ENCODE measurements around the gene ALOX5AP. TPM values are rescaled to one million over a fixed set of nuclear protein-coding genes. Genes with fewer than 3 reads are reported as not detected.

Gene ALOX5AP
- total RNA-seq, 2 donors from 2014 or later: 27.5 to 69.9 TPM

DNA sequence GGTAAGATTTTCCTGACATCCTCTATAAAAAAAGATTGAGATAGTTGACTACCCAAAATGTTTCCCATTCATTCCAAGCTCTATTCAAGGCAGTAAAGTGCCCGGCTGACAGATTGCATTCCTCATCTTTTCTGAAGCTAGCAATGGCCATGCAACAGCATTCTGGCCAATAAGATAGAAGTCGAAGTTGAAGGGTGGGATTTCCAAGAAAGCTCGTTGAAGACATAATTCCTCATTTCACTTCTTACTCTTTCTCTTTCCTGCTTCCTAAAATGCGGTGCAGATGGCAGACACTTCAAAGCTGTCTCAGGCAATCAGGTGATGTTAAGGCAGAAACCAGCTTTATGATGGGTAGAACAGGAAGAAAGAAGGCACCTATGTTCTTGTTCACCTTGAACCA lies 13.4 kb upstream of the ALOX5AP start:
- DNase-seq (ENCODE audit: low spot score) (no peak), ATAC-seq (ENCODE audit: insufficient number of reproducible peaks, low FRiP score, low read depth) (no peak)
- Histone ChIP-seq H3K4me1 (ENCODE audit: control insufficient read depth in 1 of 2, low read depth in 2 of 2) (peaks cover 0 to 21% of the 10 kb centered on the region in 2 donors), H3K4me3 (no peak overlapping the region), H3K36me3 (no peaks in the 10 kb centered on the region), H3K27me3 (replicated peaks; ENCODE audit: insufficient read depth) (no peaks in the 10 kb centered on the region), H3K9me3 (no peaks in the 10 kb centered on the region), H3K27ac (no peak overlapping the region)
- TF ChIP-seq CTCF (IDR thresholded peaks at IDR 0.05): no peak

- Histone ChIP-seq H3K27ac (no peak overlapping the region), H3K4me1 (ENCODE audit: control insufficient read depth in 1 of 2, low read depth in 2 of 2) (peaks cover 0 to 25% of the 10 kb centered on the region in 2 donors), H3K27me3 (replicated peaks; ENCODE audit: insufficient read depth) (no peaks in the 10 kb centered on the region), H3K9me3 (no peaks in the 10 kb centered on the region), H3K36me3 (no peaks in the 10 kb centered on the region), H3K4me3 (no peak overlapping the region)
- ATAC-seq (ENCODE audit: insufficient number of reproducible peaks, low FRiP score, low read depth) (no peak), DNase-seq (ENCODE audit: low spot score) (no peak)
- no peak for TF ChIP-seq CTCF (IDR thresholded peaks at IDR 0.05)
Measured at GRCh38 chr13:30722361-30722760, 13.0 kb upstream of the ALOX5AP start.

- ATAC-seq (ENCODE audit: insufficient number of reproducible peaks, low FRiP score, low read depth) (no peak), DNase-seq (ENCODE audit: low spot score) (no peak)
Measured at GRCh38 chr13:30724778-30725177, 10.6 kb upstream of the ALOX5AP start.

DNA sequence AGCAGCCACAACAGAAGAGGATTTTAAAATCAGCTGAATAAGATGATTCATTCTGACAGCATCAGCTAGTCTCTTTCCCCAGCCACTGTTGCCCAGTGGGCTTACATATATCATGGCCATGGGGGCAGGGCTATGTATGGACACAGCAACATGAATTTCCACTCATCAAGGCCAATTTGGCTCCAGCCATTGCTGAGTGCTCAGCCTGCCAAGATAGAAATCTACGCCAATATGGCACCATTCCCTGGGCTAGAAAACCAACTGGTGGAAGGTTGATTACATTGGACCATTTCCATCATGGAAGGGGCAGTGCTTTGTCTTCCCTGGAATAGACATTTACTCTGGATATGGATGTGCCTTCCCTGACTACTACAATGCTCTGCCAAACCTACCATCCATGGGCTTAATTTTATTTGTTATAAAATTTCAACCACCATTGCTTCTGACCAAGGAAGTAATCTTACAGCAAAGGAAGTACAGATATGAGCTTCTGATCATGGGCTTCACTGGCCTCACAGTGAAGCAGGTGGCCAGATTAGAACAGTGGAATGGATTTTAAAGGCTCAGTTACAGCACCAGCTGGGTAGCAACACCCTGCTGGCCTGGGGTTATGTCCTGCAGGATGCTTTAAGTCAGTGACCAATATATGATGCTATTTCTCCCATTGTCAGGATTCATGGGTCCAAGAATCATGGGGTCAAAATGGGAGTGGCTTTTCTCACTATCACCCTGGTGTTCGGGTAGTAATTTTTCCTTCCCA lies 9.8 kb upstream of the ALOX5AP start:
- Histone ChIP-seq H3K4me3 (no peak overlapping the region), H3K27ac (peak overlapping the region in 1 of 2 donors; percentile 30), H3K9me3 (no peaks in the 10 kb centered on the region), H3K36me3 (no peaks in the 10 kb centered on the region), H3K27me3 (replicated peaks; ENCODE audit: insufficient read depth) (no peaks in the 10 kb centered on the region), H3K4me1 (ENCODE audit: control insufficient read depth in 1 of 2, low read depth in 2 of 2) (peaks cover 9 to 56% of the 10 kb centered on the region in 2 donors)
- DNase-seq (ENCODE audit: low spot score) (no peak), ATAC-seq (ENCODE audit: insufficient number of reproducible peaks, low FRiP score, low read depth) (no peak)
- no peak for TF ChIP-seq CTCF (IDR thresholded peaks at IDR 0.05)

More at GRCh38 chr13:30724778-30725177, 10.6 kb upstream of the ALOX5AP start:
- no peaks in the 10 kb centered on the region for H3K27me3 ChIP-seq (replicated peaks; ENCODE audit: insufficient read depth)
- H3K4me3 ChIP-seq: no peak overlapping the region
- H3K9me3 ChIP-seq: no peaks in the 10 kb centered on the region
- no peaks in the 10 kb centered on the region for H3K36me3 ChIP-seq
- no peak for TF ChIP-seq CTCF (IDR thresholded peaks at IDR 0.05)
- H3K27ac ChIP-seq: no peak overlapping the region
- peaks cover 5 to 49% of the 10 kb centered on the region in 2 donors for H3K4me1 ChIP-seq (ENCODE audit: control insufficient read depth in 1 of 2, low read depth in 2 of 2)

- no peak for ATAC-seq (ENCODE audit: insufficient number of reproducible peaks, low FRiP score, low read depth)
- Histone ChIP-seq H3K27me3 (replicated peaks; ENCODE audit: insufficient read depth) (no peaks in the 10 kb centered on the region), H3K36me3 (no peaks in the 10 kb centered on the region), H3K4me1 (ENCODE audit: control insufficient read depth in 1 of 2, low read depth in 2 of 2) (peaks cover 9 to 59% of the 10 kb centered on the region in 2 donors), H3K4me3 (no peak overlapping the region), H3K9me3 (no peaks in the 10 kb centered on the region), H3K27ac (peak overlapping the region in 1 of 2 donors; percentile 30)
- DNase-seq (ENCODE audit: low spot score): no peak
- TF ChIP-seq CTCF (IDR thresholded peaks at IDR 0.05): no peak
Measured at GRCh38 chr13:30726192-30726591, 9.2 kb upstream of the ALOX5AP start.
